HepG2 (cell line): ENCODE data around the gene AKAP12. TPM values are rescaled to one million over a fixed set of nuclear protein-coding genes. Genes with fewer than 3 reads are reported as not detected.

Experiments
- ARID5B ChIP-seq: IDR thresholded peaks from 2 replicates; pipeline ENCODE4 v1.4.0; 2020; ENCODE audit warnings: mild to moderate bottlenecking, missing genetic modification reagents
- FOXA1 ChIP-seq, 2 experiments: fragments of 450-650 bp in 1 of 2; sonication (generic) in 1 of 2; formaldehyde crosslinking in 1 of 2; IDR thresholded peaks; 2 replicates each; pipeline versions ENCODE4 v1.4.0 to v1.6.1; 2016 to 2020; ENCODE audit warnings: missing genetic modification reagents in 1 of 2
- HMG20A ChIP-seq: IDR thresholded peaks from 2 replicates; pipeline ENCODE4 v1.6.1; 2016; ENCODE audit warnings: borderline replicate concordance
- HNRNPLL ChIP-seq: fragments of 200-400 bp; formaldehyde crosslinking; IDR thresholded peaks from 2 replicates; pipeline ENCODE4 v1.6.1; 2017; ENCODE audit warnings: mild to moderate bottlenecking, low read depth, low read length; ENCODE audit not compliant: poor library complexity, severe bottlenecking
- KDM5B ChIP-seq: sonication (generic); formaldehyde crosslinking; IDR thresholded peaks from 2 replicates; pipeline ENCODE4 v1.4.0; 2020; ENCODE audit warnings: missing genetic modification reagents, mild to moderate bottlenecking, borderline replicate concordance
- MNT ChIP-seq: fragments of 450-650 bp; IDR thresholded peaks from 2 replicates; pipeline ENCODE4 v1.6.1; 2016
- NCOA2 ChIP-seq: sonication (generic); formaldehyde crosslinking; IDR thresholded peaks from 2 replicates; pipeline ENCODE4 v1.8.0; 2022; ENCODE audit warnings: inconsistent platforms
- RCOR2 ChIP-seq: IDR thresholded peaks from 2 replicates; pipeline ENCODE4 v1.6.1; 2016; ENCODE audit warnings: missing biosample characterization, missing genetic modification reagents
- RERE ChIP-seq: IDR thresholded peaks from 2 replicates; pipeline ENCODE4 v1.6.1; 2016; ENCODE audit warnings: low read depth, missing genetic modification reagents, missing compliant biosample characterization
- SOX6 ChIP-seq, 2 experiments: fragments of 450-650 bp in 1 of 2; sonication (generic) in 1 of 2; formaldehyde crosslinking in 1 of 2; IDR thresholded peaks; 2 replicates each; pipeline versions ENCODE4 v1.4.0 to v1.6.1; 2017 to 2020; ENCODE audit warnings: antibody characterized with exemption in 1 of 2, mild to moderate bottlenecking in 1 of 2, missing genetic modification reagents in 1 of 2
- ZBTB7A ChIP-seq: sonication (generic); formaldehyde crosslinking; IDR thresholded peaks from 2 replicates; pipeline ENCODE4 v1.8.0; 2022; ENCODE audit warnings: mild to moderate bottlenecking, missing genetic modification reagents
- ZNF503 ChIP-seq: sonication (generic); formaldehyde crosslinking; IDR thresholded peaks from 2 replicates; pipeline ENCODE4 v1.4.0; 2020; ENCODE audit warnings: missing genetic modification reagents
- ZNF660 ChIP-seq: sonication (generic); formaldehyde crosslinking; IDR thresholded peaks from 2 replicates; pipeline ENCODE4 v1.5.1; 2020; ENCODE audit warnings: mild to moderate bottlenecking, low read depth, missing genetic modification reagents, borderline replicate concordance
- ZNF781 ChIP-seq: sonication (generic); formaldehyde crosslinking; IDR thresholded peaks from 2 replicates; pipeline ENCODE4 v1.5.1; 2020; ENCODE audit warnings: borderline replicate concordance, mild to moderate bottlenecking, missing genetic modification reagents; ENCODE audit errors: not compliant biosample characterization
- polyA plus RNA-seq, 8 experiments: library from polyadenylated mRNA; depleted of rRNA in 3 of 8; stranded (reverse) in 7 of 8; unstranded in 1 of 8; fragments of >200 nt; fragmentation: Illumina TruSeq in 4 of 8; extraction: Trizol in 4 of 8; gene quantifications; 2 replicates each; pipeline versions ENCODE4 v1.2.1 to v1.2.3, GENCODE V29; 2011 to 2016; ENCODE audit warnings: low read depth in 4 of 8, missing spikeins in 1 of 8, mixed read lengths in 1 of 8; ENCODE audit not compliant: insufficient read depth in 1 of 8
- total RNA-seq, 5 experiments: library from RNA; depleted of rRNA; stranded (reverse); fragments of >200 nt; fragmentation: Illumina TruSeq; extraction: Trizol; gene quantifications; 2 replicates each; pipeline ENCODE4 v1.2.3, GENCODE V29; 2016; ENCODE audit warnings: low read depth in 1 of 5

Gene AKAP12
- total and polyA plus RNA-seq, 2 of the 13 experiments (the other 11 are each of a cell fraction or from before 2014, with no cell fraction given): 10.6 to 19.0 TPM

GRCh38 chr6:151307501-151307900 is 67.7 kb downstream of the AKAP12 start (continued):
- peak; percentile 95 for TF ChIP-seq RERE (CRISPR knock-in tag)
- no peak for TF ChIP-seq HNRNPLL
- peak; percentile 55; the same call in 1 of the 2 replicates for TF ChIP-seq ARID5B (CRISPR knock-in tag)
- TF ChIP-seq ZNF503: peak; percentile 68
- TF ChIP-seq NCOA2 (CRISPR knock-in tag): peak; percentile 26; the same call in 1 of the 2 replicates
- no peak for TF ChIP-seq KDM5B
- TF ChIP-seq ZBTB7A: no peak
- 0 out of 2 replicates have a peak, but pooled peaks have one; percentile 4 for TF ChIP-seq MNT
- TF ChIP-seq ZNF781 (CRISPR knock-in tag): no peak
- peak; percentile 28; the same call in 1 of the 2 replicates for TF ChIP-seq RCOR2 (CRISPR knock-in tag)
- TF ChIP-seq SOX6 (IDR thresholded peaks at IDR 0.05): no peak
- peak; percentile 39; the same call in 1 of the 2 replicates for TF ChIP-seq SOX6 (CRISPR knock-in tag; IDR thresholded peaks at IDR 0.05)
- no peak for TF ChIP-seq ZNF660 (CRISPR knock-in tag)
- peak; percentile 93 for TF ChIP-seq HMG20A
- no peak for TF ChIP-seq FOXA1 (IDR thresholded peaks at IDR 0.05)
- peak; percentile 73 for TF ChIP-seq FOXA1 (CRISPR knock-in tag; IDR thresholded peaks at IDR 0.05)
